T-helper 17 cell (primary cell): ENCODE results near the gene INTS1. TPM values are rescaled to one million over a fixed set of nuclear protein-coding genes. Genes with fewer than 3 reads are reported as not detected.

Experiments used
- ATAC-seq: fragments of 150-1000 bp; cut with Tn5 transposase; 2 replicates; pipeline ENCODE4 v1.10.0; 2021; ENCODE audit warnings: mild to moderate bottlenecking, moderate library complexity
- DNase-seq, 3 donors: peaks; one replicate each; pipeline versions ENCODE4 v3.0.0 to v3.0.0-alpha.2; 2020 to 2021
- H3K9me3 ChIP-seq: one replicate; pipeline ENCODE4 v1.7.0; 2013; ENCODE audit warnings: low read length, mild to moderate bottlenecking; ENCODE audit not compliant: control insufficient read depth, poor library complexity, severe bottlenecking
- H3K27ac Mint-ChIP-seq: one replicate; pipeline ENCODE4 v1.8.0; 2022; ENCODE audit warnings: mild to moderate bottlenecking, moderate library complexity, mixed read lengths
- H3K27me3 Mint-ChIP-seq: one replicate; pipeline ENCODE4 v1.8.0; 2022; ENCODE audit warnings: mixed read lengths
- H3K36me3 Mint-ChIP-seq: one replicate; pipeline ENCODE4 v1.8.0; 2022; ENCODE audit warnings: low read depth, mixed read lengths
- H3K4me1 Mint-ChIP-seq: one replicate; pipeline ENCODE4 v1.8.0; 2022; ENCODE audit warnings: mild to moderate bottlenecking, mixed read lengths
- H3K4me3 Mint-ChIP-seq: one replicate; pipeline ENCODE4 v1.8.0; 2022; ENCODE audit warnings: mild to moderate bottlenecking, moderate library complexity, mixed read lengths
- total RNA-seq, 4 donors: library from RNA in 2 of 4; stranded (reverse) in 2 of 4; gene quantifications; one replicate each; pipeline ENCODE4 v1.2.3 and lab custom pipeline; 2022 to 2026

INTS1 gene
- total RNA-seq, 2 donors from 2014 or later, result 88.2 to 89.4 TPM

DNA sequence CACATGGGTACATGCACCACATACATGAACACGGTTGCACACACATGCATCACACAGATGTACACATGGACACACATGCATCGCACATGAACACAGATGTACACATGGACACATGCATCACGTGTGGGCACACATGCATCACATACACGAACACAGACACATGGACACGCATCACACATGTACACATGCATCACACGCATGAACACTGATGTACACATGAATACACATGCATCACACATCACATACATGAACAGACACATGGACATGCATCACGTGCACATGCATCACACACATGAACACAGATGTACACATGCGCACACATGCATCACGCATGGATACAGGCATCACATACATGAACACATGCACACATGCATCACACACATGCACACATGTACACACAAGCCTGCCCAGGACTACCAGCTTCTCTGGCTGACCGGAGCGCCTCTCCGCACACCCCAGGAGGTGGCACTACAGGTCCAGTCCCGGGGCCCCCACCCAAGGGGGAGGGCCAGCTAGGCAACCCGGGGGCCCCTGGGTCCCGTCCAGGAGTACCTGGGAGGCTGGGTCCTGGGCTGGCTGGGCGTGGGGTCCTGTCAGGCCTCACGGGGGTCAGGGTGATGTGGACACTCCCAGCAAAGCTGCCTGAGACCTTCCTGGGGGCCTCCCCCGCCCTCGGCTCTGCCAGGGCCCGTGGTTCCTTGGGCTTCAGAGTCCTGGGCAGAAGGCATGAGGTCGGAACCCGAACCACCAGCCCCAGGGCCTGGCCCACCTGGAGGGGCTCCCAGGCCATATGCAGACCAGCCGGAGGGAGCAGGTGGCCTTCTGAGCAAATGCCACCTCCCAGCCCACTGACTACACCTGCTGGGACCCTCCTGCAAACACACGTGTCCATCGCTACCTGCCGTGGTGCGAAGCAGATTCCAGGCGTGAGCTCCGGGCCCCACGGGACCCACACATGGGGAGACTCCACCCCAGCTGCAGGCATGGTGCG lies 64.5 kb downstream of the INTS1 start:
- Mint-ChIP-seq H3K4me3 (no peak overlapping the region), H3K36me3 (no peaks in the 10 kb centered on the region), H3K27ac (no peak overlapping the region), H3K27me3 (no peaks in the 10 kb centered on the region), H3K4me1 (no peaks in the 10 kb centered on the region)
- no peaks in the 10 kb centered on the region for H3K9me3 ChIP-seq
- DNase-seq (no peak), ATAC-seq (no peak)

DNA sequence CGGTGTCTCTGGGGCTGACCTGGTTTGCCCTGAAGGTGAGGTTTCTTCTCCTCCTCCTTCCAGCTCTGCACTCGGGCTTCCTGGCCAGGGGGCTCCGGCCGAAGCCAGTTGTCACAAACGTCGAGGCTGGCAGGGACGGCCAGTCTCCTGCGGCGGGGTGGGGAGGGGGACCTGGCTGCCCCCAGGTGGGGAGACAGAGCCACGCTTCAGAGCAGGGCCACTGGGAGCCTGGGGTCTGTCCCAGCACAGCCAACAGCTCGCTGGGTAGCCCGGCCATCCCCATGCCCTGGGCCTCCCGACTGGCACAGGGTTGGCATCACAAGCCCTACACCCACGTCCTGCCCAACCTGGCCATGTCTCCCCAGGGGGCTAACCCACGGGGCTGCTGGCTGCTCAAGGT lies 65.4 kb downstream of the INTS1 start:
- Mint-ChIP-seq H3K27me3 (no peaks in the 10 kb centered on the region), H3K27ac (no peak overlapping the region), H3K4me3 (no peak overlapping the region), H3K36me3 (no peaks in the 10 kb centered on the region), H3K4me1 (no peaks in the 10 kb centered on the region)
- ATAC-seq (no peak), DNase-seq (no peak)
- H3K9me3 ChIP-seq, result no peaks in the 10 kb centered on the region

DNA sequence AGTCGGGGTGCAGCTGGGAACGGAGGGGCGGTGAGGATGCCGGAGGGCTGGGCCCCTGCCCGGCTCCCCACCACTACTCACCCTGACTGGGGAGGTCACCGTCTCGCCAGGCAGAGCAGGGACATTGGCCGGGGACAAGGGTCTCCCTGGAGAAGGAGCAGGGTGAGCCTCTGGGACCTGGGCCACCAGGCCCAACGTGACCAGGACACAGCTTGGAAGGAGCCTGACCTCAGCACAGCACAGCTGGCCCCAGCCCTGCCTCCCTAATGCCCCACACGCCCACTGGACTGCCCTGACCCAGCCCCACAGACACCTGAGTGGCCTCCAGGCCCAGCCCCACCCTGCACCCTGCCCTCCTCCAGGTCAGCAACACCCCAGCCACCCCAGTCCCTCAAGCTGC lies 66.0 kb downstream of the INTS1 start:
- Mint-ChIP-seq H3K36me3 (no peaks in the 10 kb centered on the region), H3K4me1 (no peaks in the 10 kb centered on the region), H3K27me3 (no peaks in the 10 kb centered on the region), H3K27ac (no peak overlapping the region), H3K4me3 (no peak overlapping the region)
- ATAC-seq (no peak), DNase-seq (no peak)
- H3K9me3 ChIP-seq, result no peaks in the 10 kb centered on the region

DNA sequence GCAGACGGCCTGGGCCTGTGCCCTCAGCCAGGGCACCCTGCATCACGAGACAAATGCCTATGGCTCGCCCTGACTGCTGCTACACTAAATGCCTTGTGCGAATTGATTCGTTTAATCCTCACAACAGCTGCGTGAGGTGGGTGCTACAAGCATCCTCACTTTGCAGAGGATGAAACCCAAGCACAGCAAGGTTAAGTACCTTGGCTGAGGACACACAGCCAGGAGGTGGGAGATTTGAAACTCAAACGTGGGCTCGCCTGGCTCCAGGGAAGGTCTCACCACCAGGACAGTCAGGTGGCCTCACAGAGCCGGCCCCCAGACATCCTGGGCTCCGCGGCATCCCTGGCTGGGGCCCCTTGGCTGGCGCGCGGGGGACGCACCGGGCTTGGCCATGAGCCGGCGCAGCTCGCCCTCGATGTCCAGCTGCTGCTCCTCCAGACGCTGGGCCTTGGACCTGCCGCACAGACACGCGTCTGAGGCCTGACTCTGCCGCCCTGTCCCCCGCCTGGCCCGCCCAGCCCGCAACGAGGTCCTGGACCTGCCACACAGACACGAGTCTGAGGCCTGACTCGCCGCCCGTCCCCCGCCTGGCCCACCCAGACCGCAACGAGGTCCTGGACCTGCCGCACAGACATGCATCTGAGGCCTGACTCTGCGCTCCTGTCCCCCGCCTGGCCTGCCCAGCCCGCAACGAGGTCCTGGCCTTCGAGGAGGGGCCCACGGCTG lies 66.9 kb downstream of the INTS1 start:
- H3K9me3 ChIP-seq, result no peaks in the 10 kb centered on the region
- peaks cover 4% of the 10 kb centered on the region for H3K27me3 Mint-ChIP-seq
- no peak overlapping the region for H3K4me3 Mint-ChIP-seq
- no peak overlapping the region for H3K27ac Mint-ChIP-seq
- DNase-seq, result no peak
- ATAC-seq, result no peak
- H3K4me1 Mint-ChIP-seq, result peaks cover 4% of the 10 kb centered on the region
- H3K36me3 Mint-ChIP-seq, result peaks cover 2% of the 10 kb centered on the region

DNA sequence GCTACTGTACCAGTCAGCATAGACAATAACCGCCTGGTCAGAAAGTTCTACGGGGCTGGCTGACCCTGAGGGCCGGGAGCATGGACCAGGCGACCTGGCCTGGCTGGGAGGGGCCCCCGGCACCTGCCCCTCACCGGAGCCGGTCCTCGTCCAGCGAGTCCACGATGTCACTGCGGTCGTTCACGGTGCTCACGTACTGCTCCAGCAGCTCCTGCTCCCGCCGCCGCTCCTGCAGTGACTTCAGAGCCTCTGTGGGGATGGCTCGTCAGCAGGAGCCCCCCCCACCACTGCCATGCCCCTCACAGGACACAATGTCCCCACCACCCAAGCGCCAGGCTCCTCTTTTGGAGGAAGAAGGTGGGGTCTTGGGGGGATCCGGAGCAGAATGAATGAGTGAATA lies 67.6 kb downstream of the INTS1 start:
- H3K4me3 Mint-ChIP-seq, result no peak overlapping the region

DNA sequence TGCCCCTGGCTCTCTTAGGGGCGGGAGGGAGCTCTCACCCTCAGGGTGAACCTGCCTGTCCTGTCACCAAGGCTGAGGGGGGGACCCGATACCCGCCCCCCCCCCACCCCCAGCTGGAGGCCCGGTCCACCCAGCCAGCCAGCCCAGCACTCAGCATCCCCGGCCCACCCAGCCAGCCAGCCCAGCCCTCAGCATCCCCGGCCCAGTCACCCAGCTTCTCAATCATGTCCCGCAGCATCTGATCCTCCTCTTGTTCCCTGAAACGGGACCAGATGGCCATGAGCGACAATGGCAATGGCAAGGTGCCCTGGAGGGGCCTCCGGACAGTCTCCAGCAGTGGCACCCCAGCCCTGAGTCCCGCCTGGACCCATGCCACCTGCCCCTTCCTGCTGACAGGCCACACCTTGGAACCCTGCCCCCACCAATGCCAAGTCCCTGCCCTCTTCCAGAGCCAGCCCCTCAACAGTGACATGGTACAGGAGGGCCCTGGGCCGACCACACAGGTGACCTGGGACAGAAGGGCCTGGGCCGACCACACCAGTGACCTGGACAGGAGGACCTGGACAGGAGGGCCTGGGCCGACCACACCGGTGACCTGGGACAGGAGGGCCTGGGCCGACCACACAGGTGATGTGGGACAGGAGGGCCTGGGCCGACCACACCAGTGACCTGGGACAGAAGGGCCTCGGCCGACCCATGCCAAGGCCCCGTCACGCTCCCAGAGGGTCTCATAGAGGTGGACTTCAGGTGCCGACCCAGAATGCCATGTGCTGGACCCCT lies 69.1 kb downstream of the INTS1 start:
- ATAC-seq (no peak), DNase-seq (no peak)
- Mint-ChIP-seq H3K27ac (no peak overlapping the region), H3K4me3 (no peak overlapping the region), H3K4me1 (peaks cover 4% of the 10 kb centered on the region), H3K27me3 (peaks cover 6% of the 10 kb centered on the region), H3K36me3 (peaks cover 2% of the 10 kb centered on the region)
- no peaks in the 10 kb centered on the region for H3K9me3 ChIP-seq

More for the DNA sequence above, 67.6 kb downstream of the INTS1 start:
- DNase-seq (no peak), ATAC-seq (no peak)
- no peaks in the 10 kb centered on the region for H3K9me3 ChIP-seq
- Mint-ChIP-seq H3K27ac (no peak overlapping the region), H3K27me3 (peaks cover 6% of the 10 kb centered on the region), H3K36me3 (peaks cover 2% of the 10 kb centered on the region), H3K4me1 (peaks cover 4% of the 10 kb centered on the region)

DNA sequence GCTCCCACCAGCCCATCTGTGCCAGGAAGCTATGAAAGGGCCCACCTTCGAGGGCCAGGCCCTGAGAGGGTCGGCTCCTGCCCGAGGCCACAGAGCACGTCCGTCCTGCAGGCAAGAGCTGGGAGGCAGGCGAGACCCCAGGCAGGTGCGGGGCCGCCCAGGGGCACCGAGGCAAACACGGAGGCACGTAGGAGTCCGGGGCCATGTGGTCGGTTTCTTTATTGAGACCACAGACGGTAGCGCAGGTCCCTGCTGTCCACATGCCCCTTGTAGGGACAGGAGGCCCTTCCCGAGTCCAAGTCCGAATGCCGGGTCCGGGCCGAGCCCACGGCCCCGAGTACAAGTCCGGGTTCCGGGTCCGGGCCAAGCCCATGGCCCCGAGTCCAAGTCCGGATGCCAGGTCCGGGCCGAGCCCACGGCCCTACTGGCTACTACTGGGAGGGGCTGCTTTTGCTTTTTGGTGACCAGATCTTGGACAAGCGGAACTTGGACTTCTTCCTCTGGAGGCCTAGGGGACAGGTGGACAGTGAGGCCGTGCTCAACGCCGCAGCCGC lies 69.9 kb downstream of the INTS1 start:
- no peak overlapping the region for H3K4me3 Mint-ChIP-seq

DNA sequence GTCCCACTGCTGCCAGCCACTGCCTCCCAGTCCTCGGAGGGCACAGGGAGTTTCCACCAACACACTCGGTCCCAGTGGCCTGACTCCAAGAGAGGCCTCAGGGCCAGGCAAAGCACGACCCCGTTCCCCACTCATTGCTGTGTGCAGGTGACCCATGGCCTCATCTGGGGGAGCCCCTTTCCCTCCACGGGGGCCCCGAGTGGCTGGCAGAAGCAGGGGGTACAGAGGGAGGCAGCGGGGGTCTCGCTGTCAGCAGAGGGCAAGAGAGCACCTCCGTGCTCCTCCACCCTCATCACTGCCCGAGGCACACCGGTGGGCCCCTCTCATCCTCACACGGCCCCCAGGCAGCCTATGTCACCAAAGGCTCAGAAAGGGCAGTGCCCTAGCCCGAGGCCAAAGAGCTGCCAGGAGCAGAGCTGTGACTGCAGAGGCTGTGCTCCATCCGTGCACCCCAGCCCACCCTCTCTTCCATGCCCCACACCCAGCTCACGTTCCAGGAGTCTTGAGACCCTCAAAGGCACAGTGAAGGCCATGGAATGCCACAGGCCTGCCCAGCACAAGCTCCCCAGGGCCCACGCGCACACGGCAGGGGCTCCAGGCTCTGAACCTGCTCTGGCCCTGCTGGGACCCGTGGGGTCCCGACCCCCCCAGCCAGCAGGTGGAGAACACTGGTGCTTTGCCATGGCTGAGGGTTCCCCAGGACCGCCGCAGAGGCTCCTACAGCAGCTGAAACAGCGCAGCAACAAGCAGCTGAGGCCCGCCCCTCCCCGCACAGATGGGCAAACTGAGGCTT lies 70.9 kb downstream of the INTS1 start:
- DNase-seq (no peak), ATAC-seq (no peak)
- Mint-ChIP-seq H3K4me1 (peaks cover 4% of the 10 kb centered on the region), H3K27ac (no peak overlapping the region), H3K4me3 (no peak overlapping the region), H3K36me3 (peaks cover 2% of the 10 kb centered on the region), H3K27me3 (peaks cover 6% of the 10 kb centered on the region)
- no peaks in the 10 kb centered on the region for H3K9me3 ChIP-seq

More for the DNA sequence above, 69.9 kb downstream of the INTS1 start:
- DNase-seq, result no peak
- Mint-ChIP-seq H3K36me3 (peaks cover 2% of the 10 kb centered on the region), H3K27ac (no peak overlapping the region), H3K4me1 (peaks cover 4% of the 10 kb centered on the region), H3K27me3 (peaks cover 6% of the 10 kb centered on the region)
- ATAC-seq, result no peak
- no peaks in the 10 kb centered on the region for H3K9me3 ChIP-seq

DNA sequence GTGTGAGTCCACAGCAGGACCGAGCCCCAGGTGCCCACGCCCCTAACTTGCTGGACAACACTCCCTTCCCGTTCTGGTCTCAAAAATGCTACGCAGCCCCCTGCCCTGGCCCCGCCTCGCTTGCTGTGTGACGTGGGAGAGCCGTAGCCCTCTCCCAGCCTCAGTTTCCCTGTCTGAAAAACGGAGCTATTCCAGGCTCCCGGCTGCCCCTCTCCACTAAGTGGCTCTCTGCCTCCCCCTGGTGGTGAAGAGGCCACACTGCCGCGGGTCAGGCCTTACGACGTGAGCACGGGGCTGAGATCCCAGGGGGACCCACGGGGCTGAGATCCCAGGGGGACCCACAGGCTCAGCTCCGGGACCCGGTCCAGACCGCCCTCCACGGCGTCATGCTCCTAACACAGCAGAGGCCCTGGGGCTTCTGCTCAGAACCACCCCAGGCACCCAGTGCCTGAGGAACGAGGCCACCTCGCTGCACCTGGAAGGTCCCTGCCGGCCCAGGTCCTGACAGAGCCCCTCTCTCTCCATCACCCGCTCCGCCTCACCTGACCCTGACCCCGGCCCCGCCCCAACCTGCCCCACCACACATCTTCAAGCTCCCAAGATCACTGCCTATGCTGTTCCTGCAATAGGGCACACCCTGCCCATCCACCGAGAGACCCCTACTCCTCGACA lies 71.6 kb downstream of the INTS1 start:
- H3K4me1 Mint-ChIP-seq, result peaks cover 4% of the 10 kb centered on the region
- H3K27ac Mint-ChIP-seq, result no peak overlapping the region
- peaks cover 2% of the 10 kb centered on the region for H3K36me3 Mint-ChIP-seq
- H3K27me3 Mint-ChIP-seq, result peaks cover 6% of the 10 kb centered on the region
- DNase-seq (peak; percentile 64 to 83 (median 69)), ATAC-seq (peak; percentile 84)
- no peak overlapping the region for H3K4me3 Mint-ChIP-seq
- no peaks in the 10 kb centered on the region for H3K9me3 ChIP-seq

DNA sequence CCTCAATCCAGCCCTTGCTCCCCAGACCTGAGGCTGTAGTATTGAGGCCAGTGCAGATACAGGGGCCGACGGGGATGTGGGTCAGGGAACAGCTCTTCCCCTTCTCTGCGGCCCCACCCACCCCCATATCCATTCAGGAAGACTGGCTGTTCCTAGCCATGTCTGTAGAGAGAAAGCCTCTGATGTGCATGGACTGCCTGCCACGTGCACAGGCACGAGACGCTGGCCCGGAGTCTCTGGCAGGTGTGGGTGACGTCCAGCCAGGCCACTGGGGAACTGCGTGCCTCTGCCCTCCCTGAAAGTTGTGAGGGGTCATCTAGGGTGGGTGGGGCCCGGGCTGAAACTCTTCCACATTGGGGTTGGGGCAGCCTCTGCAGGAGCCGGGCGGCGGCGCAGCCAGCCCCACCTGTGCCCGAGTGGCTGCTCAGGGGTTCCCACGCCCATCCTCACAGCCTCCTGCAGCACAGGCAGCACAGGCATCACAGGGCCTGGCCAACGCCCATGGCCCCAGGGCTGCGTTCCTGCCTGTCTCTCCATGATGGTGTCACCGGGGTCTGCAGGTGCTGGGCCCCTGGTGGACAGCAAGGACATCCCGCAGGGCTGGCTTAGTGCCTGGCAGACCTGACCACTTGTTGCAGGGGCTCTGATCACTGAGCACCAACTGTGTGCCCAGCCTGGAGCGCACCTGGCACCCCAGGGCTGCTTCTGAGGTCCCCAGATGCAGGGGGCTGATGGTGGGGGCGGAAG lies 72.4 kb downstream of the INTS1 start:
- Mint-ChIP-seq H3K27me3 (peaks cover 6% of the 10 kb centered on the region), H3K4me3 (no peak overlapping the region), H3K27ac (no peak overlapping the region), H3K4me1 (peaks cover 4% of the 10 kb centered on the region), H3K36me3 (peaks cover 2% of the 10 kb centered on the region)
- ATAC-seq (no peak), DNase-seq (no peak)
- no peaks in the 10 kb centered on the region for H3K9me3 ChIP-seq

DNA sequence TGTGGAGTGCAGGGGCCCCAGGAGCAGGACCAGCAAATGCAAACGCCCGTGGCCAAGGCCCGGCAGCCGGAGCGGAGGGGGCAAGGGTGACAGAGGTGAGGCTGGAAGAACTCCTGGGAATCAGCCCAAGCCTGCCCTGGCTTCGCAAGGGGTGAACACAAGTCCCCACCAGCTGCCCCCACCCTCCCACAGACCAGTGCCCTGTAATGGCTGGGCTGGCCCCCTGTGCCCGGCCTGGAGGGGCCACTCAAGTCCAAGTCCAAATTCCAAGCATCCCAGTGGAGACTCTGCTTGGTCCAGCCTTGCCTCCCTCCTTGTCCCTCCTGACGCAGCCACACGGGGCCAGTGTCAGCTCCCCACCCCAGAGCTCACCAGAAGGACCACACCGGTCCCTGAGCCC lies 73.0 kb downstream of the INTS1 start:
- no peak for DNase-seq
- peaks cover 4% of the 10 kb centered on the region for H3K4me1 Mint-ChIP-seq
- H3K36me3 Mint-ChIP-seq, result peaks cover 2% of the 10 kb centered on the region
- ATAC-seq, result no peak
- H3K9me3 ChIP-seq, result no peaks in the 10 kb centered on the region
- no peak overlapping the region for H3K27ac Mint-ChIP-seq
- no peak overlapping the region for H3K4me3 Mint-ChIP-seq
- H3K27me3 Mint-ChIP-seq, result peaks cover 6% of the 10 kb centered on the region
